ENCODE measurements around the gene GOSR1.

Gene GOSR1

GRCh38 chr17:30503558-30503957, 26.4 kb downstream of the GOSR1 start:
- H3K4me3 ChIP-seq (ENCODE audit: control insufficient read depth, low read depth, low read length) = no peak overlapping the region
- no peak for DNase-seq (ENCODE audit: low read depth)
- no peak for TF ChIP-seq CTCF (conservative IDR thresholded peaks at IDR 0.05; ENCODE audit: control insufficient read depth, insufficient read depth, low read depth, low read length)

DNA sequence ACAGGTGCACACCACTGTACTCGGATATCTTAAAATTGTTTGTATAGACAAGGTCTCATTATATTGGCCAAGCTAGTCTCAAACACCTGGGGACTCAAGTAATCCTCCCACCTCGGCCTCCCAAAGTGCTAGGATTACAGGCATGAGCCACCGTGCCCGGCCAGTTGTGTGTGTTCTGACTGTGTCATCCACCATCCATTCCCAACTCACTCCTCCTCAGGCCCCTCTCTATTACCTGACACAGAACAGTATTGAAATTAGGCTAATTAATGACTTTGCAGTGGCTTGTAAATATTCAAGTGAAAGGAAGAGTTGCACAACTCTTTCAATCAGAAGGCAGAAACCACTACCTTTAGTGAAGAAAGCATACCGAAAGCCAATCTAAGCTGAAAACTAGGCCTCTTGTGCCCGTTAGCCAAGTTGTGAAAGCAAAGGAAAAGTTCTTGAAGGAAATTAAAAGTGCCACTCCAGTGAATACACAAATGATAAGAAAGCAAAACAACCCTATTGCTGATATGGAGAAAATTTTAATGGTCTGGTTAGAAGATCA, 28.7 kb downstream of the GOSR1 start:
- no peak for TF ChIP-seq CTCF (conservative IDR thresholded peaks at IDR 0.05; ENCODE audit: control insufficient read depth, insufficient read depth, low read depth, low read length)
- H3K4me3 ChIP-seq (ENCODE audit: control insufficient read depth, low read depth, low read length) = no peak overlapping the region
- DNase-seq (ENCODE audit: low read depth) = no peak

DNA sequence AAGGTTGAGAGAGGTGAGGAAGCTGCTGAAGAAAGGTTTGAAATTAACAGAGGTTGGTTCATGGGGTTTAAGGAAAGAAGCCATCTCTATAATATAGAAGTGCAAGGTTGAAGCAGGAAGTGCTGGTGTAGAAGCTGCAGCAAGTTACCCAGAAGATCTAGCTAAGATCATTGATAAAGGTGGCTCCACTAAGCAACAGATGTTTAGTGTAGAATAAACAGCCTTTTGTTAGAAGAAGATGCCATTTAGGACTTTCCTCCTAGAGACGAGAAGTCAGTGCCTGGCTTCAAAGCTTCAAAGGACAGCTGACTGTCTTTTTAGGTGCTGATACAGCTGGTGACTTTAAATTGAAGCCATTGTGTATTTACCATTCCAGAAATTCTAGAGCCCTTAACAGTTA, 29.3 kb downstream of the GOSR1 start:
- DNase-seq (ENCODE audit: low read depth) = no peak

GRCh38 chr17:30513346-30513745, 36.1 kb downstream of the GOSR1 start:
- DNase-seq (ENCODE audit: low read depth) = peak; percentile 80
- no peak for TF ChIP-seq CTCF (conservative IDR thresholded peaks at IDR 0.05; ENCODE audit: control insufficient read depth, insufficient read depth, low read depth, low read length)

More for the DNA sequence above, 29.3 kb downstream of the GOSR1 start:
- H3K4me3 ChIP-seq (ENCODE audit: control insufficient read depth, low read depth, low read length) = no peak overlapping the region
- no peak for TF ChIP-seq CTCF (conservative IDR thresholded peaks at IDR 0.05; ENCODE audit: control insufficient read depth, insufficient read depth, low read depth, low read length)

GRCh38 chr17:30514895-30515596, 37.8 kb downstream of the GOSR1 start:
- no peak for DNase-seq (ENCODE audit: low read depth)
- H3K4me3 ChIP-seq (ENCODE audit: control insufficient read depth, low read depth, low read length) = no peak overlapping the region
- no peak for TF ChIP-seq CTCF (conservative IDR thresholded peaks at IDR 0.05; ENCODE audit: control insufficient read depth, insufficient read depth, low read depth, low read length)

More at GRCh38 chr17:30513346-30513745, 36.1 kb downstream of the GOSR1 start:
- no peak overlapping the region for H3K4me3 ChIP-seq (ENCODE audit: control insufficient read depth, low read depth, low read length)

GRCh38 chr17:30517786-30518185, 40.6 kb downstream of the GOSR1 start:
- TF ChIP-seq CTCF (conservative IDR thresholded peaks at IDR 0.05; ENCODE audit: control insufficient read depth, insufficient read depth, low read depth, low read length) = no peak
- peak; percentile 31 for DNase-seq (ENCODE audit: low read depth)

More at GRCh38 chr17:30517786-30518185, 40.6 kb downstream of the GOSR1 start:
- H3K4me3 ChIP-seq (ENCODE audit: control insufficient read depth, low read depth, low read length) = no peak overlapping the region
